HEK293 (cell line): ENCODE data around the gene SLC35E2B.
A peak's percentile ranks its signal among the peaks of the same experiment; 100 is the strongest.
"Not testable (repeated sequence)": the region's sequence is repeated elsewhere in the genome, so short reads cannot be mapped to it uniquely, and the experiment has no call there.

Source experiments
- CTCF ChIA-PET: fragments of 350-600 bp; formaldehyde crosslinking; extraction: SDS; loops from one replicate; lab custom pipeline; 2021; ENCODE audit warnings: antibody characterized with exemption; lab: Yijun Ruan, JAX
- POLR2A ChIA-PET: fragments of 300-600 bp; formaldehyde crosslinking; extraction: SDS; loops from one replicate; lab custom pipeline; 2020; ENCODE audit warnings: antibody characterized with exemption, inconsistent platforms; lab: Yijun Ruan, JAX
- H3K27ac ChIP-seq: fragments of 200-500 bp; sonication (Bioruptor generic); 2 replicates; pipeline ENCODE4 v1.5.1; 2014; ENCODE audit warnings: low read depth, low read length, control low read depth, inconsistent platforms; ENCODE audit errors: extremely low read depth
- H3K36me3 ChIP-seq, 2 experiments: fragments of 200-500 bp in 1 of 2; sonication (Bioruptor generic) in 1 of 2; 1 replicate in 1 of 2; 2 replicates in 1 of 2; pipeline ENCODE4 v1.5.1; 2014 to 2017; ENCODE audit warnings: inconsistent platforms in 2 of 2, low read length in 2 of 2; ENCODE audit not compliant: control insufficient read depth in 2 of 2, insufficient read depth in 1 of 2
- H3K4me1 ChIP-seq: fragments of 200-500 bp; sonication (Bioruptor generic); 2 replicates; pipeline ENCODE4 v1.5.1; 2014; ENCODE audit warnings: mild to moderate bottlenecking, low read length, inconsistent platforms; ENCODE audit not compliant: control insufficient read depth, insufficient read depth
- H3K4me3 ChIP-seq: 2 replicates; pipeline ENCODE4 v1.5.1; 2011; ENCODE audit warnings: low read depth, mild to moderate bottlenecking, control low read depth, low read length, moderate library complexity
- H3K9me3 ChIP-seq: fragments of 200-500 bp; sonication (Bioruptor generic); 2 replicates; pipeline ENCODE4 v1.5.1; 2014; ENCODE audit warnings: low read depth, low read length, inconsistent platforms; ENCODE audit not compliant: control insufficient read depth, insufficient read depth
- EGR2 ChIP-seq: fragments of 450-650 bp; formaldehyde crosslinking; IDR thresholded peaks from 2 replicates; pipeline ENCODE4 v1.5.1; 2016; ENCODE audit warnings: low read depth, missing biosample characterization, missing genetic modification characterization
- YY2 ChIP-seq: fragments of 450-650 bp; formaldehyde crosslinking; IDR thresholded peaks from 2 replicates; pipeline ENCODE4 v1.5.1; 2016; ENCODE audit warnings: missing biosample characterization, missing genetic modification characterization
- ZIC2 ChIP-seq: fragments of 450-650 bp; formaldehyde crosslinking; IDR thresholded peaks from 2 replicates; pipeline ENCODE4 v1.5.1; 2016; ENCODE audit warnings: missing biosample characterization, missing genetic modification characterization
- ZNF19 ChIP-seq: fragments of 450-650 bp; formaldehyde crosslinking; IDR thresholded peaks from 2 replicates; pipeline ENCODE4; 2016; ENCODE audit warnings: missing biosample characterization, missing genetic modification characterization, low read depth
- ZNF248 ChIP-seq: fragments of 450-650 bp; formaldehyde crosslinking; IDR thresholded peaks from 2 replicates; pipeline ENCODE4 v1.5.1; 2017; ENCODE audit warnings: missing biosample characterization, missing genetic modification characterization
- ZNF701 ChIP-seq: fragments of 450-650 bp; formaldehyde crosslinking; IDR thresholded peaks from 2 replicates; pipeline ENCODE4 v1.5.1; 2016; ENCODE audit warnings: missing biosample characterization, missing genetic modification characterization

SLC35E2B gene

GRCh38 chr1:1680031-1680911 is 12.3 kb downstream of the SLC35E2B start:
- Histone ChIP-seq H3K9me3 (no peaks in the 10 kb centered on the region), H3K4me1 (no peaks in the 10 kb centered on the region), H3K36me3 (peaks cover 0 to 11% of the 10 kb centered on the region in 2 experiments; a peak in 2 of 3 replicates), H3K27ac (no peak overlapping the region), H3K4me3 (no peak overlapping the region)
- TF ChIP-seq ZNF19 (tag by site-specific recombination) (no peak), EGR2 (peak; percentile 32; the same call in 1 of the 2 replicates)
- ChIA-PET CTCF (no interaction called here), POLR2A (interaction anchor here (0.9 kb wide), 1 partner anchor 281 kb away, joined by 3 read pairs; the partner anchor contains the start of gene CCNL2)

- no peaks in the 10 kb centered on the region for H3K4me1 ChIP-seq
- no peaks in the 10 kb centered on the region for H3K9me3 ChIP-seq
- POLR2A ChIA-PET, result no interaction called here
- H3K4me3 ChIP-seq, result no peak overlapping the region
- H3K36me3 ChIP-seq, result peaks cover 0 to 11% of the 10 kb centered on the region in 2 experiments; a peak in 2 of 3 replicates
- H3K27ac ChIP-seq, result peak overlapping the region; percentile 31; the same call in 1 of the 2 replicates
- CTCF ChIA-PET, result no interaction called here
- TF ChIP-seq ZNF248 (no peak), ZIC2 (tag by site-specific recombination) (peak; percentile 66), ZNF701 (tag by site-specific recombination) (no peak)
Measured at GRCh38 chr1:1678581-1679380, 13.8 kb downstream of the SLC35E2B start.

DNA sequence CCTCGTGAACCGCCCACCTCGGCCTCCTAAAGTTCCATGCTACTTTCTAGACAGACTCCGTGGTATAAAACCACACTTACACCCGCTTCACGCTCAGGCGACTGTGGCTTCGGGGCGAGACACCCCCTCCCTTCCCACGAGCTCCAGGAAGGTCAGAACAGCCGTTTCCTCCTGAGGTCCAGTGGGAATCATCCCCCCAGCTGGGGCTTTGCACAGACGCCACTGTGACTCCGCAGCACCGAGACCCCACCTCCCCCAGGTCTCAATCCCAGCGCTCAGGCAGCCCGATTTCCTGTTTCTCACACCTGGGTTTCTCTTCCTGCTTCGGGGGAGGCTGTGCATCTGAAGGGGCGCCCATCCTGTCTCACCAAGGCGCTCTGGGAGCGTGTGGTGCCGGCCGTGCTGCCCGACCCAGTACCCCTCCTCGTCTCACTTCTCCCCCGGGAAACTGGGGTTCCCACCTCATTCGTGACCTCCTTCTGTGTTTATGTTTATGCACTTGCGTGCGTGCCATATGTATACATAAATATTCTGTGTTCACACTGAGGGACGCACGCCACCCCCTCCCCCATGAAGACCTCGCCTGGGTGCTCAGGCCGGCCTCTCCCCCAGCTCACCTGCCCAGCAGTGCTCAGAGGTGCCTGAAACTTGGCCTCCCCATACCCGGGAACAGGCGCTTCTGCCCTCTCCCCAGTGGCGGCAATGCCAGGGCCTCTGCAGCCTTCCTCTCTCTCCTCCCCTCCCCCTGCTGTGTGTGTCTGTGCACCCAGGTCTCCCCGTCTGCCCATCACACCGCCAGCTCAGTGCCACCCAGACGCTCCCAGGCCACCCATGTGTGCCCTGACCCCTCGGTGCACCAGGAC is 14.6 kb downstream of the SLC35E2B start:
- CTCF ChIA-PET, result no interaction called here
- no peaks in the 10 kb centered on the region for H3K9me3 ChIP-seq
- no peak for TF ChIP-seq YY2 (tag by site-specific recombination)
- TF ChIP-seq, all 188 proteins: peak for 0
- Histone ChIP-seq H3K4me1 (no peaks in the 10 kb centered on the region), H3K27ac (no peak overlapping the region), H3K4me3 (no peak overlapping the region), H3K36me3 (peaks cover 0 to 11% of the 10 kb centered on the region in 2 experiments; a peak in 2 of 3 replicates)
- POLR2A ChIA-PET, result no interaction called here

- POLR2A ChIA-PET, H3K9me3 ChIP-seq, H3K27ac ChIP-seq, H3K4me1 ChIP-seq, H3K4me3 ChIP-seq, CTCF ChIA-PET: not testable (repeated sequence)
- H3K36me3 ChIP-seq, result peaks cover 0 to 28% of the 10 kb centered on the region in 2 experiments; a peak in 2 of 3 replicates
Measured at GRCh38 chr1:1676087-1676486, 16.5 kb downstream of the SLC35E2B start.

GRCh38 chr1:1675218-1675617 is 17.4 kb downstream of the SLC35E2B start:
- CTCF ChIA-PET, POLR2A ChIA-PET: not testable (repeated sequence)

DNA sequence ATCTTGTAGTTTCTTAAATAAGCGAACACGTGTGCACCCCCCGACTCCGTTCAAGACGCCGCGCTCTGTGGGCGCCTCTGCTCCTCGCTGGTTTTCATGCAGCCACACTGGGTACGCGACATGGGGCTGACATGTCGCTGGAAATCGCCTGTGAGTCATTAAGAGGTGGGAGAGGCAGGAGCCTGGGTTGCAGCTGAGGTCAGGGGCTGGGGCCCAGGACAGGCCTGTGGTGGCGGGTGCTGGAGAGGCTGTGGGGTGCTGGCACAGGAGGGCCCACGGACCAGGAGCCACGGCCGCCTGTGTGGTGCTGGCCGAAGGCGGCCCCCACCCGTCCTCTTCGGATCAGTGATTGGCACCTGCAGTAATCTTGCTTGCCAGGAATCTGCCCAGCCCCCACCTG is 17.8 kb downstream of the SLC35E2B start:
- CTCF ChIA-PET, H3K9me3 ChIP-seq, H3K4me1 ChIP-seq, H3K4me3 ChIP-seq, H3K27ac ChIP-seq, POLR2A ChIA-PET: not testable (repeated sequence)
- H3K36me3 ChIP-seq, result peaks cover 0 to 38% of the 10 kb centered on the region in 2 experiments; a peak in 2 of 3 replicates

More at GRCh38 chr1:1675218-1675617, 17.4 kb downstream of the SLC35E2B start:
- H3K4me1 ChIP-seq, H3K4me3 ChIP-seq, H3K27ac ChIP-seq, H3K9me3 ChIP-seq: not testable (repeated sequence)
- peaks cover 0 to 34% of the 10 kb centered on the region in 2 experiments; a peak in 2 of 3 replicates for H3K36me3 ChIP-seq
